GM20000 (cell line): ENCODE results near the gene RASA1.
A peak's percentile ranks its signal among the peaks of the same experiment; 100 is the strongest.

Source experiments
- DNase-seq: peaks from one replicate; pipeline ENCODE4 v3.0.0; 2012; ENCODE audit warnings: low spot score
- TF ChIP-seq, protein P1 (sequence below): IDR thresholded peaks from 2 replicates; pipeline ENCODE4 v1.5.1; 2012; ENCODE audit warnings: mild to moderate bottlenecking, control low read depth; ENCODE audit errors: extremely low read depth, missing control alignments

RASA1 gene

DNA sequence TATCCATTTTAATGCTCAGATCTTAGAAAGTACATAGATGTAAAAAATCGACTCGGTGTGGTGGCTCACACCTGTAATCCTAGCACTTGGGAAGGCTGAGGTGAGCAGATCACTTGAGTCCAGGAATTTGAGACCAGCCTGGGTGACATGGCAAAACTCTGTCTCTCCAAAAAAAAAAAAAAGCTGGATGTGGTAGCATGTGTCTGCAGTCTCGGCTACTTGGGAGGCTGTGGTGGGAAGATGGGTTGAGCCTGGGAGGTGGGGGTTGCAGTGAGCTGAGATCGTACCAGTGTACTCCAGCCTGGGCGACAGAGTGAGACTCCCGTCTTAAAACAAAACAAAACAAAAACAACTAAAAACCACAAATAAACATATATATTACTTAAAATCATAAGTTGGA, 61.4 kb downstream of the RASA1 start:
- no peak for DNase-seq

GRCh38 chr5:87339986-87340385, 72.3 kb downstream of the RASA1 start:
- TF ChIP-seq, protein P1, sequence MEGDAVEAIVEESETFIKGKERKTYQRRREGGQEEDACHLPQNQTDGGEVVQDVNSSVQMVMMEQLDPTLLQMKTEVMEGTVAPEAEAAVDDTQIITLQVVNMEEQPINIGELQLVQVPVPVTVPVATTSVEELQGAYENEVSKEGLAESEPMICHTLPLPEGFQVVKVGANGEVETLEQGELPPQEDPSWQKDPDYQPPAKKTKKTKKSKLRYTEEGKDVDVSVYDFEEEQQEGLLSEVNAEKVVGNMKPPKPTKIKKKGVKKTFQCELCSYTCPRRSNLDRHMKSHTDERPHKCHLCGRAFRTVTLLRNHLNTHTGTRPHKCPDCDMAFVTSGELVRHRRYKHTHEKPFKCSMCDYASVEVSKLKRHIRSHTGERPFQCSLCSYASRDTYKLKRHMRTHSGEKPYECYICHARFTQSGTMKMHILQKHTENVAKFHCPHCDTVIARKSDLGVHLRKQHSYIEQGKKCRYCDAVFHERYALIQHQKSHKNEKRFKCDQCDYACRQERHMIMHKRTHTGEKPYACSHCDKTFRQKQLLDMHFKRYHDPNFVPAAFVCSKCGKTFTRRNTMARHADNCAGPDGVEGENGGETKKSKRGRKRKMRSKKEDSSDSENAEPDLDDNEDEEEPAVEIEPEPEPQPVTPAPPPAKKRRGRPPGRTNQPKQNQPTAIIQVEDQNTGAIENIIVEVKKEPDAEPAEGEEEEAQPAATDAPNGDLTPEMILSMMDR: no peak
- no peak for DNase-seq

More for the DNA sequence above, 61.4 kb downstream of the RASA1 start:
- TF ChIP-seq, protein P1: no peak

GRCh38 chr5:87340716-87341115, 73.0 kb downstream of the RASA1 start:
- TF ChIP-seq, protein P1: no peak
- peak; percentile 41 for DNase-seq

GRCh38 chr5:87347272-87347671, 79.6 kb downstream of the RASA1 start:
- TF ChIP-seq, protein P1: no peak
- DNase-seq: no peak

DNA sequence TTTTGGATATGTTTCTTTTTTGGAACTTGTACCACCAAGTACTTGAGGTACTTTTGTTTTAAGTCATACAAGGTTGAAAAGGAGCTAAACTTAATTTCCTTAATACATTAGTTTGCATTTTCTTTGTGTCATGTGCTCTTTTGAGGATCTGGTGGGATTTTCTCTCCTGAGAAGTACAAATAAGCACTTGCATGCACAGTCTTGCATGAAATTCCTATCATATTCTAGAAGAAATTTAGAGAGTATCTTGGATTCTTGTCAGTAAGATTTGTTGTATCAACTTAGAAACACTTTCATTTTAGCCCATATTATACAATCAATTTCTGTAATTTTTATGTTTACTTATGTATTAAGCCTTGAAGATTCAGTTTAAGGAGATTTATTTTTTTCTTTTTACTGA, 80.2 kb downstream of the RASA1 start:
- TF ChIP-seq, protein P1: no peak
- DNase-seq: no peak

GRCh38 chr5:87354496-87354895, 86.8 kb downstream of the RASA1 start:
- DNase-seq: no peak
- TF ChIP-seq, protein P1: no peak

GRCh38 chr5:87359106-87359505, 91.4 kb downstream of the RASA1 start:
- no peak for DNase-seq
- TF ChIP-seq, protein P1: no peak
